HL-60/S4 treated with phorbol 12-myristate 13-acetate at 8.2 ng/mL for 4 days and 3 days (cell line): Measurements from ENCODE around the gene SYCE1.

ENCODE experiments used
- in situ Hi-C: fragments of 300-500 bp; cut with MboI; formaldehyde crosslinking; loops from 2 replicates; pipeline ENCODE4 v1.15.0; 2022; ENCODE audit warnings: low sequenced_read_pairs

The SYCE1 gene

GRCh38 chr10:133516057-133516456, 49.3 kb downstream of the SYCE1 start:
- in situ Hi-C loops, result no loop called here

- in situ Hi-C loops, result no loop called here
These were observed 49.9 kb downstream of the SYCE1 start for GRCh38 chr10:133515471-133515870.

- in situ Hi-C loops, result no loop called here
These were observed 53.4 kb downstream of the SYCE1 start for GRCh38 chr10:133511907-133512528.

GRCh38 chr10:133511408-133511807, 54.0 kb downstream of the SYCE1 start:
- in situ Hi-C loops, result no loop called here

- in situ Hi-C loops, result no loop called here
These were observed 55.7 kb downstream of the SYCE1 start for GRCh38 chr10:133509700-133510099.
